Raji (cell line): ENCODE data around the gene FOXD1.

Experiments
- POLR2A ChIP-seq: IDR thresholded peaks from 2 replicates; pipeline ENCODE4 v1.6.1; 2011; ENCODE audit warnings: low read depth, low read length, control low read depth; ENCODE audit not compliant: insufficient read depth

FOXD1 gene

DNA sequence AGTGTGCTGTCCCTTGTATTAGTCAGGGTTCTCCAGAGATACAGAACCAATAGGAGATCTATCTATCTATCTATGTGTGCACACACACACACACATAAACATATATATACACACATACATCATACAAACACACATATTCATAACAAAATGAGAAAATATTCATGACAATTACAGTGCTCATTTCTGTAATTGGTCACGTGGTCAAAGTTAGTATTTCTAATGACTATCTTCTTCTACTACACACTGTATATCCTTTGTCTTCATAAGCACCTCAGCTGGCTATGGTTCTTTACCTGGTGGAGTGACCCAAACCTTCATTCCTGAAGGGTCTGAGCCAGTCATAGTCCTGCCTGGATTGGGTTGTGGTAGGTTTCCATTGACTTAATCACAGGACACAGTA, 31.9 kb upstream of the FOXD1 start:
- no peak for TF ChIP-seq POLR2A

DNA sequence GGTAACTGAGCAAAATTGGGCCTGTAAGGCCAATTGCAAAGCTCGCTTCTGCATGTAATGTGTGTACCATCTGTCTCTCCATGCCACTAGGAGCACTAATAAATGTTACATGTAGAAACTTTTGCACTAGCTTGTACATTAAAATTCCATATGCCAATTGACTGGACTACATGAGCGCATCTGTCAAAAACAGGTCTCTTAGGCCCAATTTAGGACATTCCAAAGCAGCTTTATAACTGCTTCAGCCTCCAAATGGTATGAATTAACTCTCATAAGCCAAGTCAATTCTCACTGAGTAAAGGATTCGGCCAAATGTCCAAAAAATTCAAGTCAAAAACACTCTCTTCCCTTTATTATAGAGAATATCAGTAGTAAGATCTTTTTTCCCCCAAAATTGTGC, 23.5 kb upstream of the FOXD1 start:
- TF ChIP-seq POLR2A = no peak

DNA sequence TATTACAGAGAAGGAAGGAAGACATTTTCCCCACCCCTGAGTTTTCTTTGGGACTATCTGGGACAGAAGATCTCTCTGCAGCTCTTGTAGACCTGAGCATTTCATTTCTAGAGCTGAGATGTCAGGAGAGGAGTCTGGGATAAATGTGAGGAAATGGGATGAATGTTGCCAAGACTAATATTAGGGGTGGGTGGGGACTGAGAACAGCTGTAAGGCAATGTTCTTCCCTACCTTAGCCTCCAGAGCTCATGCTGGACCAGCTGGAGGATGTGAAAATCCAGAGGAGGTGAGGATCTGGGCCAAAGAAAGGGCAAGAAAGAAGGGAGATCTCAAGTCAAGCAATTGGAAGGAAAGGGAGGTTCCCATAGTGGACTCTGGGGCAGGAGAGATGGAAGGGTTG, 23.1 kb upstream of the FOXD1 start:
- TF ChIP-seq POLR2A = no peak

DNA sequence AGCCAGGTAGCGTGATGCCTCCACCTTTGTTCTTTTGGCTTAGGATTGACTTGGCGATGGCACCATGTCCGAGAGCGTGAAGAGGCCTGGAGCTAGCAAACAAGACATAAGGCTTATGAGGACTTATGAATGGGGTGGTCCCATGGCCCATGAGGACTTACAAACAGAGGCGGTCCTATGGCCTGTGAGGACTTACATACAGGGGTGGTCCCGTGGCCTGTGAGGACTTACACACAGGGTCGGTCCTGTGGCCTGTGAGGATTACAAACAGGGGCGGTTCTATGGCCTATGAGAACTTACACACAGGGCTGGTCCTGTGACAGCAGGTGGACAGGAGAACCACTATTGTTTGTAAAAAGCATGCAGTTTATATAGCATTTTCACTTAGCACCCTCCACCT, 21.3 kb upstream of the FOXD1 start:
- TF ChIP-seq POLR2A = no peak

DNA sequence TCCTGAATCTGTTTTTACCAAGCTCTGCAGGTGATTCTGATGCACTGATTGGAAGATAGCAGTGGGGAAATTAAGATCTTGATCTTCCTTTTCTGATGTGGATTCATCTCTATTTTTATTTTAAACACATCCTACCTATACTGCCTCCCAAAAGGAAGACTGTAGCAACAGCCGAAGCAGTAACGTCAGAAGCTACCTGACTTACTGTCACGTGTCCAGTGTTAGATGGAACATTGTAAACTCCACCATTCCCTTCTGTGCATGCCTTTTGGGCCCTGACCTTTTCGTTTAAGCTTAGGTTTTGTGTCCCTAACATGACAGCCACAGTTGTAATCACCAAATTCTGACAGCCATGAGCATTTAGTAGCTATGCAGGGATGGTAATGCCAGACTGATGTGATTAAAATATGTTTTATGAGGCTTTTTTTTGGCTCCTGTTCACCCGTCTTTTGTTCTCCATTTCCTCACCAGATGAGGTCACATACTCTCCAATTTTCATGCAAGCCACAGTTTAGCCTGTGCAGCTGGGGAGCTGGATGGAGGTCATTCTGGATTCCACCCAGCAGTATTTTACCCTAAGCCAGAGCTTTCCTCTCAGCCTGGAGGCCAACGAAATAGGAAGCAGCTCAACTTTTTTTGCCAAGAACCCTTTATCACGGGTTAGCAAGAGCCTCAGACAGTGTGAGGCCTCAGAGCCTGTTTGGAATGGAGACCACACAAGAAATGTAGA, 15.6 kb upstream of the FOXD1 start:
- no peak for TF ChIP-seq POLR2A

DNA sequence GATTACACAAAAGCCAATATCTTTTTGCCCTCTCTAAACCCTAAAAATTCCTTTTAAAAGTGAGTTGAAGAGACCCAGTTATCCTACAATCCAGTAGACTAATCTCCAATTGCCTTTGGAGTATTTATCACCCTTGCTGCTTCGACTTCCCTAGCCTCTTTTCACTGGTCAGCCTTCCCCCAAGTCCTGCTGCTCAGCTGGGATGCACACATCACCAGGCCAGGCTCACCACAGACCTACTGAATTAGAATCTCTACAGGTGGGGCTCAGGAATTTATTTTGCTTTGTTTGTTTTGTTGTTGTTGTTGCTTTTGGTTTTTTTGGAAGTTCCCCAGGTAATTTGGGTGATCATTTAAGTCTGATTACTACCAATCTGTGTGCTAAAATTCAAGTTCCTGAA, 11.6 kb upstream of the FOXD1 start:
- TF ChIP-seq POLR2A = no peak

DNA sequence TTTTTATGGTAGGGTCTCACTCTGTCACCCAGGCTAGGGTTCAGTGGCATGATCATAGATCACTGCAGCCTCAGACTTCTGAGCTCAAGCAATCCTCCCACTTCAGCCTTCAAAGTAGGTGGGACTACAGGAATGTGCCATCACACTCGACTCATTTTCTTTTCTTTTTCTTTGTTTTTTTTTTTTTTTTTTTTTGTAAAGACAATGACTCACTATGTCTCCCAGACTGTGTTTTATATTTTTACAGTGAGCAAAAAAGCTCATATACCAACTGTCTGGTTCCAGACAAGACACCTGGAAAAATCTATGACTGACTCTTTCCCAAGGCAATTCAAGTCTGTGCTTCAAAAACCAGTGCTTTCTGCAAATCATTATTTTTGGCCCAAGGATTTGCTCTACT, 10.8 kb upstream of the FOXD1 start:
- TF ChIP-seq POLR2A = no peak

DNA sequence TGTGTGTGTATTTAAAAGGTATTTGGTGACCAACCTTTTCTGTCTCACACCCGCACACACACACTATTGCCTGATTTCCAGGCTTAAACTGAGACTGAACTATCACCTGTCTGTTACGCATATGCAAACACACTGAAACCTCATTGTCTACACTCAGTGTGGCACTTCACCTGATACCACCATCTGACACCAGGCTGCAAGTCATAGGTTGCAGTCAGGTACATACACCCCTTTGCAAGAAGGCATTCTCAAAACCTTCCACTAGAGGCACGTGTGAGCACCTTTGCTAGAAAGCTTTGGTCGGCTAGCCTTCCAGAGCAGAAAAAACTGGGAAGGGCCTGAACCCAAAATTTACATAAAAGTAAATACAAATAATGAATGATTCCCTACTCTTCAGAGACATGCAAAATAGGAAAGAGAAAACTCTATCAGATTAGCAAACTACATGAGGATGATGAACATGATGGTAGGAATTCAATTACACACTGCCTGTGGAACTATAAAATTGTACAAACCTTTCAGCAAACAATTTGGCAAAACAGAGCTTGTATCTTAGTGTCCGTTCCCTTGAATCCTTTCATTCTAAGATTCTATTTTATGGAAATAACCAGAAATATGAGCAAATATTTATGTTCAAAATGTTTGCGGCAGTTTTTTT, 5.9 kb upstream of the FOXD1 start:
- TF ChIP-seq POLR2A = no peak

DNA sequence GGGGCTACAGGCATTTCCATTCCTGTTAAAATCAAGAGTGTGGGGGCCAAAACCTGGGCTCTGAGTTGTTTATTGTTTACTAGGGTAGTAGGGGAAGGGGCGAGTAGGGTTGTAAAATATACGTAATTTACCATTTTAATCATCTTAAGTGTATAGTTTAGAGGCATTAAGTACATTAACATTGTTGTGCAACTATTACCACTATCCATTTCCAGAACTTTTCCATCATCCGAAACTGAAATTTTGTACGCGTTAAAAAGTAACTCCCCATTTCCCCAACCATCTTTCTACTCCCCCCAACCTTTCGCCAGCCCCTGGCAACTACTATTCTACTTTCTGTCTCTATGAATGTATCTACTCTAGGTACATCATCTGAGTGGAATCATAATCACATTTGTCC, 3.6 kb upstream of the FOXD1 start:
- no peak for TF ChIP-seq POLR2A

DNA sequence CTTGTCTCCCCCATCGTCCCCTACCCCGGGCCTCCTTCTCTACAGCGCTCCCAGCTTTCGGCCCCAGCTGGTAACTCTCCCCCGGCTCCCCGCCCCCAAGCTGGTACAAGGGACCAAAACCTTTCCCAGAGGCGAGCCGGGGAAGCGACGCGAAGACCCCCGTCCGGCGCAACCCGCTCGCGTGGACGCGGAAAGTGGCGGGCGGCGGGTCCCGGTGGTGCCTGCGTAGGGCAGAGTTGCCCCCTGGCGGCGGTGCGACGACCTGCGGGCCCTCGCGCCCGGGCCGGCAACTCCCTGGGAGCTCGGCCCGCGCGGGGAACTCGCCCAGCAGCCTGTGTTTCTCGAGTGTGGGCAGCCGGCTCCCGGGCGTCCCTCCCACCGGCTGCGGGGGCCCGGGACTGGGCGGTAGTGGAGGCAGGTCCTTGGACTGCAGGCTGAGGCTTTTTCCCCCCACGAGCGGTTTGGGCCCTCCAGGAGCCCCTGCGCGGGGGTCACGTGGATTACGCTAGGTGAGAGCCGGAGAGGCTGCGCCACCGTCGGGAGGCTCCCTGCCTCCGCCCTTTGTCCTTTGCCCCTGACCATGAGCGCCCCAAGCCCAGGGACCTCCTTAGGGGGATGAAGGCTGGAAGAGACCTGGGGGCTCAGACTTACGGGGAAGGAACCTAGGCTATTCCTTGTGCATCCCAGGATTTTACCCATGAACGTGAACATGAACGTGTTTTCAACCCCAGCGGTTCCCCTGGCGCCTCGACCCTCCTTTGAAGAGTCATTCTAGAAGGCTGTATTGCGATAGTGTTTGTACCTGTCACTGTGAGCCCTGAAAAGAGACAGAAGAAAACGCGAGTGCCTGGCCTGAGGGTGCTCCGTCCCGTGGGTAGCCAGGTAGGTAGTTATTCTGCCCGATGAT, 2.9 kb upstream of the FOXD1 start:
- TF ChIP-seq POLR2A = no peak

DNA sequence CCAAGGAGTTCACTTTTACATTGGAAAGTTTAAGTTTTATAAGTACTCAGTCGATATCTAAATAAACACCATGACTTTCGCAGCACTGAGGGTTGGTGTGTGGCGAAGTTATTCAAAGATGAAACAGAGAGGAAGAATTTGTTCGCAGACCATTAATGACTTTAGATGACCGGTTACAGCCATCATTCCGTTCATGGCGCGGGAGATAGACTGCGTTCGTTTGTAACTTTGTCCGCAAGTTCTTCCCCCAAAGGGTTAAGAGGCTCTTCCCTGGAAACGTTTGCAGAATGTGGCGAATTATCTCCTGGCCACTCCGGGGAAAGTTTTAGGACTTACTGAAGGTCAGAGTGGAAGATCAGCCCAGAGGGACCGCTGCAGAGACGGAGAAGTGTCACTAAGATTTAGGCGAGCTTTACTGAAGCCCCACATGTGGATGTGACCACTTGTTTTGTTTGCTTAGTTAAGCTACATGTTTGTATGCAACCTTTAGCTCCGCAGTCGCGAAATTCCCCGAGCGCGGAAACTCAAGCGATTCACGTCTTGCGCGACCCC, 2.2 kb upstream of the FOXD1 start:
- no peak for TF ChIP-seq POLR2A

DNA sequence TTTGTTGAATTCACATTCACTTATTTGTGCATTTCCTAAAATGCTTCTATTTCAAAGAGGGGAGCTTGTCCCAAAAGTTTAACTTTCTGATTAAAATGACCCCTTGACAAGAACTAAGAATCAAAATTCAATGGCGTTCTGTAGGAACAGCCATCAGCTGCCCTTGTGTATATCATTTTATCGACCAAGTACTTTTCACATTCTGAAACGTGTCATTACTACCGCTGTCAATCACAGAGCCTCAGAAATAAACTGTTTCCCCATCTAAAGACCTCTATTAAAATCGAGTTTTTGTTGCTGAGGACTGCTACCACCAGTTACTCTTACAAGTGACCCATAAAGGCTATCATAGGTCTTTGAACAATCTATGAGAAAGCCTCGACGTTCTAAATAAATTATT, 1.6 kb upstream of the FOXD1 start:
- TF ChIP-seq POLR2A = no peak

DNA sequence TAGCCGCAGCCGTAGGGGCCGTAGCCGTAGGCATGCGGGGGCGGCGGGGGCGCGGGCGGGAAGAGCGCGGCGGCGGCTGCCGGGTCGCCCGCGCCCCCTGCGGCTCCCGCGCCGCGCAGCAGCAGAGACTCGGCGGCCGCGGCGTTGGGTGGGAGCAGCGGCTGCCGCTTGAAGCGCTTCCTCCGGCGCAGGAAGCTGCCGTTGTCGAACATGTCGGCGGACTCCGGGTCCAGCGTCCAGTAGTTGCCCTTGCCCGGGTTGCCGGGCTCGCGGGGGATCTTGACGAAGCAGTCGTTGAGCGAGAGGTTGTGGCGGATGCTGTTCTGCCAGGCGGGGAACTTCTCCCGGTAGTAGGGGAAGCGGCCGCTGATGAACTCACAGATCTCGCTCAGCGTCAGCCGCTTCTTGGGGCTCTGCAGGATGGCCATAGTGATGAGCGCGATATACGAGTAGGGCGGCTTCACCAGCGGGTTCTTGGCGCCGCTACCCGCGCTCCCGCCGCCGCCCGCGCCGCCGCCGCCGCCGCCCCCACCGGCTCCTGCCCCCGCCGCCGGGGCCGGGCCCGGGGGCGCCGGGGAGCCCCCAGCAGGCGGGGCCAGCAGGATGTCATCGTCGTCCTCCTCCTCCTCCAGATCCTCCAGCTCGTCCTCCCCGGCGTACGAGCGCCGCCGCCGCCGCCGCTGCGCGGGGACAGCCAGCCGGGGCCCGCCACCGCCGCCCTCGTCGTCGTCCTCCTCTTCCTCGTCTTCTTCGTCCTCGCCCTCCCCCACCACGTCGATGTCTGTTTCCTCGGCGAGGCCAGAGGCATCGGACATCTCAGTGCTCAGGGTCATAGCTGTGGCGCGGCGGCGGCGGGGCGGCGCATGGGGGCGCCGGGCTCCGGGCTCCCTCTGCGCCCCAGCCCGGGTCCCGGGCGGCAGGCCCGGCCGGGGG, 781 bp downstream of the FOXD1 start:
- no peak for TF ChIP-seq POLR2A

DNA sequence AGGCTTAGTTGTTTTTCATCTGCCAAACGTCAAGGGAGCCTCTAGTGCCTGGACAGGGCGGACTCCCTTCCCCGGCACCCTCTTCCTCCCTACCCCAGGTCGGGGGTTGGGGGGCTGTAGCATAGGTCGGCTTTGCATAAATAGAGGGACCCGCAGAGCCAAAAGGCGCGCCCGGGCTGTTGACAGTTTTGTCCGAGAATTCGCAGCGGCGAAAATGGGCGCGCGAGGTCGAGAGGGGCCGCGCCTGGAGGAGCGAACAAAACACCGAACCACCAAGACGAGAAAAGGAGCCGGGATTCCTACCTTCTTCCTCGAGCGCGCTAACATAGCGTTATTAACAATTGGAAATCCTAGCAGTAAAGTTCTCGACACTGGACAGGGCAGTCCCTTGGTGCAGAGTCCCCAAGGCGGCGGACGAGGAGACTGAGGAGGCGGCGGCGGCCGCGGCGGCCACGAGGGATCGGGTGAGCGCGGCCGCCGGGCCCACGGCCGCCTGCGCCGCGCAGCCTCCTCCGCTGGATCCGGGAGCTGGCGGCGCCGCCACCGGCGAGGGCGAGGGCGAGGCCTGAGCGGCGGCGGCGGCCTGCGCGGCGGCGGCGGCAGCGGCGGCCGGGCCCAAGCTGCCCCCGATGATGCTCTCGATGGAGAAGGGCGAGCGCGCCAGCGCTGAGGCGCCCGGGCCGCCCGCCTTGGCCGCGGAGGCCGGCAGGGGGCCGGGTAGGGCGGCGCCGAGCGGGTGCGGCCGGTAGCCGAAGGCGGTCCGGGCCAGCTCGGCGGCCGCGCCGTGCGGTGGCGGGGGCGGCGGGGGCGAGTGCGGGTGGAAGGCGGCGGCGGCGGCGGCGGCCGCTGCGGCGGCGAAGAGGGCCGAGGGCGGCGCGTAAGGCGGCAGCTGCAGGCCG, 1.7 kb downstream of the FOXD1 start:
- no peak for TF ChIP-seq POLR2A
